ENCODE results near the gene HMGCLL1.

DNA sequence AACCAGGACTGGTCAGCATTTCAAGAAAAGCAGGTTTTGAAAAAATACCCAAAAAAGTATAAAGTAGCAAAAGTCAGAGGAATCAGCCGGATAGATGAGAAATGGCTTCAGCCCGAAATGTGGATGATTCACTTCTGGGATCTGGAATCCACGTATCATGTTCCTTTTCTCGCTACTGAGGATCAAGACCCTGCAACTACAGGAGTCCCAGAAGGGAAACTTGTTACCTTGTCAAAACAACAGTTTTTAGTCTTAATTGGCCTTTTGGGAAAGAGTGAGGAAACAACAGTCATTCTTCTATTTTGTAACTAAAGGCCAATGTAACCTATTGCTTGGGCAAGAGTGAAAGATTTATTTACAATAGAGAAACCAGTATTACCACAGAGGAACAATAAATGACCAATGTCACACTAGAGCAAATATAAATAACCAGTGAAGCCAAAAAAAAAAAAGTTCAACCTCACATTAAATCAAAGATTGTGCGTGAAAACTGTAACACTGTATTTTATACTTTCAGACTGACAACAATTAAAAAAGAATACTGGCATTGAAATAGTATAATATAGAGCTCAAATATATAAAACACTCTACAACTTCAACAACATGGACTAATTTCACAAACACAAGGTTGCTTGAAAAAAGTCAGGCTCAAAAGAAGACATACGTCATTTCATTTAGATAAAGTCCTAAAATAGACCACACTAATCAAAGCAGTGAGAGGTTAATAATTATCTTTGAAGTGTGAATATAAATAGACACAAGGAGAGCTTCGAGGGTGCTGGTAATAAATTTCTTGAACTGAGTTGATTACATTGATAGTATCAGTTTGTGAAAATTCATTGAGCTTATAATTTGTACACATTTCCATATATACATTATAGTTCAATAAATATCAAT is 135.5 kb downstream of the HMGCLL1 start:
- TF ChIP-seq, protein P1, sequence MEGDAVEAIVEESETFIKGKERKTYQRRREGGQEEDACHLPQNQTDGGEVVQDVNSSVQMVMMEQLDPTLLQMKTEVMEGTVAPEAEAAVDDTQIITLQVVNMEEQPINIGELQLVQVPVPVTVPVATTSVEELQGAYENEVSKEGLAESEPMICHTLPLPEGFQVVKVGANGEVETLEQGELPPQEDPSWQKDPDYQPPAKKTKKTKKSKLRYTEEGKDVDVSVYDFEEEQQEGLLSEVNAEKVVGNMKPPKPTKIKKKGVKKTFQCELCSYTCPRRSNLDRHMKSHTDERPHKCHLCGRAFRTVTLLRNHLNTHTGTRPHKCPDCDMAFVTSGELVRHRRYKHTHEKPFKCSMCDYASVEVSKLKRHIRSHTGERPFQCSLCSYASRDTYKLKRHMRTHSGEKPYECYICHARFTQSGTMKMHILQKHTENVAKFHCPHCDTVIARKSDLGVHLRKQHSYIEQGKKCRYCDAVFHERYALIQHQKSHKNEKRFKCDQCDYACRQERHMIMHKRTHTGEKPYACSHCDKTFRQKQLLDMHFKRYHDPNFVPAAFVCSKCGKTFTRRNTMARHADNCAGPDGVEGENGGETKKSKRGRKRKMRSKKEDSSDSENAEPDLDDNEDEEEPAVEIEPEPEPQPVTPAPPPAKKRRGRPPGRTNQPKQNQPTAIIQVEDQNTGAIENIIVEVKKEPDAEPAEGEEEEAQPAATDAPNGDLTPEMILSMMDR (IDR thresholded peaks at IDR 0.05; ENCODE audit: borderline replicate concordance, extremely low read depth, low read length, poor library complexity, severe bottlenecking): no peak
- TF ChIP-seq EZH2 (IDR thresholded peaks at IDR 0.05; ENCODE audit: borderline replicate concordance, low read depth, low read length, severe bottlenecking): no peak

Data from DND-41 (cell line).